OCI-LY7 (cell line): ENCODE measurements around the gene PRODH2. TPM values are rescaled to one million over a fixed set of nuclear protein-coding genes. Genes with fewer than 3 reads are reported as not detected.

Experiments used
- BruUV-seq: library from RNA; stranded (reverse); fragments of 400-500 nt; replicated peaks from 2 replicates; lab custom pipeline; 2021; lab: Mats Ljungman, UMichigan
- CTCF ChIA-PET: fragments of 300-600 bp; sonication (Branson Sonifier 250); formaldehyde crosslinking; loops from one replicate; lab custom pipeline; 2022; ENCODE audit warnings: antibody characterized with exemption; ENCODE audit not compliant: unreplicated experiment; lab: Charles Lee
- POLR2A ChIA-PET: fragments of 300-600 bp; sonication (Branson Sonifier 250); formaldehyde crosslinking; loops from one replicate; lab custom pipeline; 2022; ENCODE audit warnings: antibody characterized with exemption; lab: Charles Lee
- DNase-seq: peaks from one replicate; pipeline ENCODE4 v3.0.0-alpha.2; 2015; ENCODE audit warnings: low spot score
- H2AFZ ChIP-seq: fragments of 200-600 bp; sonication (generic), shearing (Covaris generic); 2 replicates; pipeline ENCODE4 v1.6.1; 2014; ENCODE audit warnings: mild to moderate bottlenecking, antibody characterized with exemption, low read length, moderate library complexity
- H3K27ac ChIP-seq: fragments of 200-600 bp; sonication (generic); 2 replicates; pipeline ENCODE4 v1.5.1; 2014; ENCODE audit warnings: mixed run types, low read depth, mild to moderate bottlenecking, moderate library complexity, low read length, inconsistent platforms; ENCODE audit not compliant: poor library complexity, severe bottlenecking
- H3K36me3 ChIP-seq: fragments of 200-600 bp; sonication (generic); 2 replicates; pipeline ENCODE4 v1.6.1; 2014; ENCODE audit warnings: mild to moderate bottlenecking, antibody characterized with exemption, low read length, moderate library complexity, mixed read lengths; ENCODE audit not compliant: insufficient read depth
- H3K4me1 ChIP-seq: fragments of 200-600 bp; sonication (generic); 2 replicates; pipeline ENCODE4 v1.5.1; 2014; ENCODE audit warnings: mild to moderate bottlenecking, low read length; ENCODE audit not compliant: insufficient read depth, poor library complexity, severe bottlenecking
- H3K4me2 ChIP-seq: fragments of 200-600 bp; sonication (generic); 2 replicates; pipeline ENCODE4 v1.6.1; 2014; ENCODE audit warnings: mild to moderate bottlenecking, low read length
- H3K4me3 ChIP-seq: fragments of 200-600 bp; sonication (generic); 2 replicates; pipeline ENCODE4 v1.5.1; 2014; ENCODE audit warnings: mild to moderate bottlenecking, low read depth, low read length; ENCODE audit not compliant: poor library complexity, severe bottlenecking
- H3K79me2 ChIP-seq: fragments of 200-600 bp; sonication (generic); 2 replicates; pipeline ENCODE4 v1.6.1; 2016; ENCODE audit warnings: low read depth, mild to moderate bottlenecking, low read length, moderate library complexity, mixed read lengths; ENCODE audit not compliant: insufficient read depth
- H3K9me2 ChIP-seq: fragments of 200-600 bp; sonication (generic); 2 replicates; pipeline ENCODE4 v1.6.1; 2016; ENCODE audit warnings: mild to moderate bottlenecking, low read length, mixed read lengths; ENCODE audit not compliant: insufficient read depth
- H3K9me3 ChIP-seq: fragments of 200-600 bp; sonication (generic); 2 replicates; pipeline ENCODE4 v1.6.1; 2014; ENCODE audit warnings: mild to moderate bottlenecking, mixed run types, low read length, mixed read lengths
- H4K20me1 ChIP-seq: fragments of 200-600 bp; sonication (generic); 2 replicates; pipeline ENCODE4 v1.6.1; 2014; ENCODE audit warnings: mild to moderate bottlenecking, antibody characterized with exemption, low read length, moderate library complexity, mixed read lengths; ENCODE audit not compliant: insufficient read depth
- EZH2phosphoT487 ChIP-seq: fragments of 200-600 bp; sonication (generic); IDR thresholded peaks from 2 replicates; pipeline ENCODE4 v1.6.1; 2018; ENCODE audit warnings: low read depth, borderline replicate concordance, mild to moderate bottlenecking, mixed run types, antibody characterized with exemption, low read length, moderate library complexity, mixed read lengths
- intact Hi-C: fragments of 100-400 bp; cut with micrococcal nuclease; formaldehyde crosslinking; loops from one replicate; pipeline ENCODE4 v1.10.0; 2022; ENCODE audit not compliant: unreplicated experiment
- total RNA-seq, 2 experiments: library from RNA; depleted of rRNA in 1 of 2; stranded (reverse); fragments of >200 nt in 1 of 2; shearing (Covaris generic) in 1 of 2; gene quantifications; 2 replicates each; pipeline ENCODE4 v1.2.3, GENCODE V29; 2014 to 2022
- TF ChIP-seq, protein P1 (sequence below): fragments of 200-600 bp; sonication (generic); conservative IDR thresholded peaks from 2 replicates; pipeline ENCODE4 v1.5.1; 2014; ENCODE audit warnings: mild to moderate bottlenecking, antibody characterized with exemption, low read length, moderate library complexity, mixed read lengths

Gene PRODH2
- total RNA-seq, 2 experiments from 2014 or later = not detected

DNA sequence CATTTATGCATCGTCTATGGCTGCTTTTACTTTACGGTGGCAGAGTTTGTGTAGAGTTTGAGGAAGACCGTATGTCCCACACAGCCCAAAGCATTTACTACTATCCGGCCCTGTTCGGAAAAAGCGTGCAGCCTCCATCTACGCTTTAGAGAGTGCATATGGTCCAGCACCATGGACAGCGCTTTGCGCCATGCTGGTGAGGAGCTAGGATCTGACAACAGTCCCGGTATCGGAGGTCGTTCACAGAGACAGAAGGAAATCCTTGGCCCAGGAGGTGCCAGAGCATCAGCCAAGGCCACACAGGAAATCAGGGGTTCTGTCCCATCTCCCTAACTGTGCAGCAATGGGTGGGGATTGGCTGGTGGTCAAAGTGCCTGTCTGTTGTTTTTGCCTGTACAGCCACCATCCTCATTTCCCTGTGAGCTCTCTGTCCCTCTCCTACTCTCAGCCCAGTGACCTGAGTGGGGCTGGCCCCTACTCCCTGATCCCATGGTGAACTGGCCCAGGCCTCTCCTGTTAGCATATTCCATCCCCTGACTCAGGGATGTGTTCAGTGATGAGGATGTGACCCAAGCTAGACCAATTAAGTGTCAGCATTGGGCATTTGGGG, 16.2 kb upstream of the PRODH2 start:
- H3K9me3 ChIP-seq = no peaks in the 10 kb centered on the region
- peak; percentile 32 for DNase-seq
- CTCF ChIA-PET = no interaction called here
- no peaks in the 10 kb centered on the region for H3K36me3 ChIP-seq
- intact Hi-C loops = no loop called here
- POLR2A ChIA-PET = no interaction called here
- no peak overlapping the region for H3K4me2 ChIP-seq
- no peaks in the 10 kb centered on the region for H3K4me1 ChIP-seq
- TF ChIP-seq EZH2phosphoT487 = no peak
- TF ChIP-seq, protein P1, sequence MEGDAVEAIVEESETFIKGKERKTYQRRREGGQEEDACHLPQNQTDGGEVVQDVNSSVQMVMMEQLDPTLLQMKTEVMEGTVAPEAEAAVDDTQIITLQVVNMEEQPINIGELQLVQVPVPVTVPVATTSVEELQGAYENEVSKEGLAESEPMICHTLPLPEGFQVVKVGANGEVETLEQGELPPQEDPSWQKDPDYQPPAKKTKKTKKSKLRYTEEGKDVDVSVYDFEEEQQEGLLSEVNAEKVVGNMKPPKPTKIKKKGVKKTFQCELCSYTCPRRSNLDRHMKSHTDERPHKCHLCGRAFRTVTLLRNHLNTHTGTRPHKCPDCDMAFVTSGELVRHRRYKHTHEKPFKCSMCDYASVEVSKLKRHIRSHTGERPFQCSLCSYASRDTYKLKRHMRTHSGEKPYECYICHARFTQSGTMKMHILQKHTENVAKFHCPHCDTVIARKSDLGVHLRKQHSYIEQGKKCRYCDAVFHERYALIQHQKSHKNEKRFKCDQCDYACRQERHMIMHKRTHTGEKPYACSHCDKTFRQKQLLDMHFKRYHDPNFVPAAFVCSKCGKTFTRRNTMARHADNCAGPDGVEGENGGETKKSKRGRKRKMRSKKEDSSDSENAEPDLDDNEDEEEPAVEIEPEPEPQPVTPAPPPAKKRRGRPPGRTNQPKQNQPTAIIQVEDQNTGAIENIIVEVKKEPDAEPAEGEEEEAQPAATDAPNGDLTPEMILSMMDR = no peak
- H3K4me3 ChIP-seq = no peak overlapping the region
- H4K20me1 ChIP-seq = no peaks in the 10 kb centered on the region
- no peaks in the 10 kb centered on the region for H3K79me2 ChIP-seq
- no peaks in the 10 kb centered on the region for H3K9me2 ChIP-seq
- no TSS peak for BruUV-seq
- no peak overlapping the region for H3K27ac ChIP-seq
- no peak overlapping the region for H2AFZ ChIP-seq

DNA sequence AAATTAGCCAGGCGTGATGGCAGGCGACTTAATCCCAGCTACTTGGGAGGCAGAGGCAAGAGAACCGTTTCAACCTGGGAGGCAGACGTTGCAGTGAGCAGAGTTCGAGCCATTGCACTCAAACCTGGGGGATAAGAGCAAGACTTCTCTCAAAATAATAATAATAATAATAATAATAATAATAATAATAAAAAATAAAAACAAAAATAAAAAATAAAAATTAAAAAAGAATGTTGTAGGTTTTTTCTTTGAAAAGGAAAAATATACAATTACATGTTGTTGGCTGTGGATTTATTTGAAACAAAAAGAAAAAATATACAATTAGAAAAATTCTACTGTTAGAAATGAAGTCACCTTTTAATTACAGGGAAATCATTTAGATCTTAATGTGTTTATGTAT, 11.5 kb upstream of the PRODH2 start:
- TF ChIP-seq EZH2phosphoT487 = no peak
- TF ChIP-seq, protein P1 = no peak
- no peak for DNase-seq
- POLR2A ChIA-PET = no interaction called here
- H4K20me1 ChIP-seq = no peaks in the 10 kb centered on the region
- no peaks in the 10 kb centered on the region for H3K9me3 ChIP-seq
- H3K4me1 ChIP-seq = no peaks in the 10 kb centered on the region
- no peak overlapping the region for H3K4me2 ChIP-seq
- H3K9me2 ChIP-seq = no peaks in the 10 kb centered on the region
- CTCF ChIA-PET = no interaction called here
- no TSS peak for BruUV-seq
- no peak overlapping the region for H3K27ac ChIP-seq
- H3K79me2 ChIP-seq = no peaks in the 10 kb centered on the region
- H3K4me3 ChIP-seq = no peak overlapping the region
- no peak overlapping the region for H2AFZ ChIP-seq
- H3K36me3 ChIP-seq = no peaks in the 10 kb centered on the region
- intact Hi-C loops = no loop called here

DNA sequence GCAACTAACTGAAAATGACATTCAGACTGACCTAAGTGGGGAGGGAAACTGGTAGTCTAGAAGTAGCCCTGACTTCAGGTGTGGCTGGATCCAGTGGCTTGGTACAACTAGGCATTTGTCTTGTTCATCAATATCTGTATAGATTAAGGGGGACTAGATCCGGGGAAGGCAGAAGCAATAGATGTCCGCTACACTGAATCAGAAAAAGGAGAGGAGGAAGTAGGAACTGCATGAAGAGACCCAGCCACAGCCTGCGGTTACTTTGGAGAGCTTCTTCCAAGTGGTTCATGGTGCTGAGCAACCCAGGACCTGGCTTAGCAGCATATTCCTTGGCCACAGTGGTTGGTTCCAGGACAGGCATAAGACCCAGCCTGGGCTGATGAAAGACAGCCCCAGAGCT, 9.9 kb upstream of the PRODH2 start:
- Histone ChIP-seq H3K4me2 (no peak overlapping the region), H4K20me1 (no peaks in the 10 kb centered on the region), H3K4me3 (no peak overlapping the region), H3K9me2 (no peaks in the 10 kb centered on the region), H3K9me3 (no peaks in the 10 kb centered on the region), H3K79me2 (no peaks in the 10 kb centered on the region), H3K4me1 (no peaks in the 10 kb centered on the region), H2AFZ (no peak overlapping the region), H3K36me3 (no peaks in the 10 kb centered on the region), H3K27ac (no peak overlapping the region)
- ChIA-PET CTCF (no interaction called here), POLR2A (no interaction called here)
- intact Hi-C loops = no loop called here
- no TSS peak for BruUV-seq
- no peak for DNase-seq
- TF ChIP-seq, protein P1 = no peak
- TF ChIP-seq EZH2phosphoT487 = no peak
